Esophagus muscularis mucosa (tissue), 2 donors: Measurements from ENCODE around the gene TMEM171.

Experiments used
- EP300 ChIP-seq: sonication (generic); formaldehyde crosslinking; IDR thresholded peaks from one replicate; pipeline ENCODE4 v1.6.1; 2017; ENCODE audit warnings: antibody characterized with exemption
- POLR2A ChIP-seq: fragments of 450-650 bp; IDR thresholded peaks from one replicate; pipeline ENCODE4 v1.6.1; 2017; ENCODE audit warnings: antibody characterized with exemption, moderate library complexity, mild to moderate bottlenecking, low read depth

DNA sequence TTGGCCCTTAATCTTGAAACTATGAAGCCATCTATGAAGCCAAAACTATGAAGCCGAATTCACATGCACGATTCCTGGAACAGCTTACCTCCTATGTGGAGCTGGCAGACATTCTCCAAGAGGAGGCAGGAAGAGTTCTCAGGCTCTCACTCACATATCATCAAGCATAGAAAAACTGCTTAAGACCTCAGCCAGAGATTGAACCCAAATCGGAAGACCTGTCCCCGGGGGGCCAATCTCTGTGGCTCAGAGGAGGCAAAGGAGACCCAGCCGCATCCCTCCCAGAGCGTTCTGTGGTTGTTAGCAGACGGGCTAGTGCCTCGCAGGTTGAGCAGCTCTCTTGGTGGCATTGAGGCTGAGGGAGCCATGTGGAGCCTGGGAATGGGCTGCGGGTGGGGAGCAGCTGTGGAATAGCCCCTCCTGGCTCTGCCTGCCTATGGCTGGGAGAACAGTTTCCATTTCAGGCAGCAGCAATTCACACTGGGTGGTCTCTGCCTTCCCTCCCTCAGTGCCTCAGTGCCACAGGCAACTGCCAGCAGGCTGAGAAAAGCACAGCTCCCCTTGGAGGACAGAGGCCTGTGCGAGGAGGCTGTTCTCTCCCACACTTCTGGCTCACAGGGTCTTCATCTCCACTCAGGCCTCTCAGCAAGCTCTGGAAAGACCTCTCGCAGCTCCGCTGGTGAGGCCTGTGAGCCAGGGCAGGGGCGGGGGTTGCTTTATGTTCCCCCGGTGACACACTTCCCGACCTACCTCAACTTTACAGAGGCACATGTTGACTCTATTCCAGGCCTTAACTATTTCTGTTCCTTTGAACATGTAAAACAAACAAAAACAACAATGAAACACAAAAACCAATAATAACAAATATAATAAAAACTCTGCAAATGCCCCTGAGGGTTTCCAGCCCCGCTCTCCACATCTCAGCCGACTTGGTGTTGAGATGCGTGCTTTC is 35.2 kb downstream of the TMEM171 start:
- TF ChIP-seq POLR2A = no peak
- no peak for TF ChIP-seq EP300
